HG03280 (cell line): ENCODE results near the gene ERC1.
"Not testable (repeated sequence)": the region's sequence is repeated elsewhere in the genome, so short reads cannot be mapped to it uniquely, and the experiment has no call there.

Experiments
- ATAC-seq: cut with Tn5 transposase; IDR thresholded peaks from one replicate; pipeline ENCODE4 v1.9.1; 2021; ENCODE audit warnings: mild to moderate bottlenecking, moderate library complexity; ENCODE audit not compliant: unreplicated experiment

The ERC1 gene

DNA sequence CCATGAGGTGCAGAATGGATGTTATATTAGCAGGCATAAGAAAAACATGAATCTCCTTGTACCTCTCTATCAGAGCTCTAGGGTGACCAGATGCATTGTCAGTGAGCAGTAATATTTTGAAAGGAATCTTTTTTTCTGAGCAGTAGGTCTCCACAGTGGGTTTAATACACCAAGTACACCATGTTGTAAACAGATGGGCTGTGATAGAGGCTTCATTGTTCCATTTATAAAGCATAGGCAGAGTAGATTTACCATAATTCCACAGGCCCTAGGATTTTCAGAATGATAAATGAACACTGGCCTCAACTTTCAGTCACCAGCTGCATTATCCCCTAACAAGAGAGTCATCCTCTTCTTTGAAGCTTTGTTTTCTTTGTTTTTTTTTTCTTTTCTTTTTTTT, 185.2 kb downstream of the ERC1 start:
- no peak for ATAC-seq

- ATAC-seq = no peak
Measured at GRCh38 chr12:1179128-1179527, 188.1 kb downstream of the ERC1 start.

GRCh38 chr12:1182069-1182468, 191.0 kb downstream of the ERC1 start:
- ATAC-seq = no peak

GRCh38 chr12:1184402-1184801, 193.4 kb downstream of the ERC1 start:
- no peak for ATAC-seq

- peak; percentile 64 for ATAC-seq
Measured at GRCh38 chr12:1185460-1186182, 194.6 kb downstream of the ERC1 start.

GRCh38 chr12:1186298-1186697, 195.3 kb downstream of the ERC1 start:
- ATAC-seq = no peak

- no peak for ATAC-seq
Measured at GRCh38 chr12:1188016-1188415, 197.0 kb downstream of the ERC1 start.

GRCh38 chr12:1189163-1189562, 198.1 kb downstream of the ERC1 start:
- ATAC-seq = no peak

DNA sequence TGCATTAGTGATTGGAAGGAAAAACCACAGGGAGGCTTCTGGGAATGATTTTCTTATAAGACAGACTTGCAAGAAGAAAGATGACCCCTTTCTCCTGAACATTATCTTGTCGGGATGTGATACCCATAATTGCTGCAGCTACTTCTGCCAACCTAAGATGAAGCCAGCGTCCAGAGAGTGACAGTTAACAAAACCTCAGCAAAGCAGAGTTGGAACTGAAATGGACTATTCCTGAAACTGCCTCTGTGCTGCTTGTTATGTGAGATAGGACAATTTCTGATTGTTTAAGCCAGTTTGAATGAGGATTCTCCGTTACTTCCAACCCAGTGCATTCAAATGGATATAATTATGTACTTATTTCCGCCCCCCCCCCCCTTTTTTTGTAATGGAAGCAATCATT, 204.5 kb downstream of the ERC1 start:
- no peak for ATAC-seq

DNA sequence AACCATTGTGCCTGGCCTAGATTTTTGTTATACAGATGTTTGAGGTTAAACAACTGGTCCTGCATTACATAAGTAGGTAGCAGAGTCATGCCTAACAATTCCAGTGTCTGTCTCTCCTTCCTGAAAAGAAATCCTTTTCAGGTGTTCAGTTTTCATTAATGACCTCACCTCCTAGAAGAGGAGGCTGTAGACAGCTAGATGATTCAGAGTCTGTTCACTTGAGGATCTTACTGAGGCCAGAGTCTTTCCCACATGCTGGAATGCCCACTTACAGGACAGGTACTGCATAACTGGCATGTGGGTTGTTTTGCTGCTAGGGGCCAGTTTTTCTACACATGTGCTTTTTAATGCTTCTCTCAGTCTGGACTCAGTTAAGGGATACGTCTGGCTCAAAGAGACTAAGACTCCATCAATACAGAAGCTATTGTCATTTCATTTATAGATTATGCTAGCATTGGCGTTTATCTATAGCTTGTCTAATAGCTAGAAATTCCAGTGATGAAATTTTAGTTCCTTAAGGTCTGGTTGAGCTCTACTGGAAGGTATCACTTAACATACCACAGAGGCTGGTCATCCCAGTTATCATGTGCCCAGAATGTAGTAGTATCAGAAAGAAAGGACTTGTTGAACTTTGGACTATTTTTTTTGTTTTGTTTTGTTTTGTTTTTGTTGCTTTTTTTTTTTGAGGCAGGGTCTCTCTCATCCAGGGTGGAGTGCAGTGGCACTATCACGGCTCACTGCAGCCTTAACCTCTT, 206.4 kb downstream of the ERC1 start:
- ATAC-seq = no peak

GRCh38 chr12:1198854-1199253, 207.8 kb downstream of the ERC1 start:
- ATAC-seq = not testable (repeated sequence)

DNA sequence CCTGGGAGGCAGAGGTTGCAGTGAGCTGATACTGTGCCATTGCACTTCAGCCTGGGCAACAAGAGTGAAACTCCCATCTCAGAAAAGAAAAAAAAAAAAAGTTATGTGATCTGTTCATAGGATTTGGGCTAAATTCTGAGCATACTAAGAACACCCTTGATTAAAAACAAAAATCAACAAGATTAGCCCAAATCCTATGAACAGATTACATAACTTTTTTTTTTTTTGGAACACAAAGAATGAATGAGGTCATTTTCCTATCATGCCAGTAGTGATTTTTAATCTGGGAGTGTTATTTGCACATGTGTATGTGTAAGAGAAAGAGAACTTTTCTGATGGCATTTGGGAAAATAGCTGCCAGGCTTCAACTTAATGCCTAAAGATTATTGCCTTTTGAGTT, 208.7 kb downstream of the ERC1 start:
- no peak for ATAC-seq

- no peak for ATAC-seq
Measured at GRCh38 chr12:1201030-1201429, 210.0 kb downstream of the ERC1 start.

- no peak for ATAC-seq
Measured at GRCh38 chr12:1201886-1202285, 210.9 kb downstream of the ERC1 start.

- no peak for ATAC-seq
Measured at GRCh38 chr12:1203735-1204019, 212.7 kb downstream of the ERC1 start.

- peak; percentile 90 for ATAC-seq
Measured at GRCh38 chr12:1204581-1205121, 213.6 kb downstream of the ERC1 start.

GRCh38 chr12:1205512-1206060, 214.6 kb downstream of the ERC1 start:
- ATAC-seq = no peak

- ATAC-seq = no peak
Measured at GRCh38 chr12:1206118-1206734, 215.2 kb downstream of the ERC1 start.

DNA sequence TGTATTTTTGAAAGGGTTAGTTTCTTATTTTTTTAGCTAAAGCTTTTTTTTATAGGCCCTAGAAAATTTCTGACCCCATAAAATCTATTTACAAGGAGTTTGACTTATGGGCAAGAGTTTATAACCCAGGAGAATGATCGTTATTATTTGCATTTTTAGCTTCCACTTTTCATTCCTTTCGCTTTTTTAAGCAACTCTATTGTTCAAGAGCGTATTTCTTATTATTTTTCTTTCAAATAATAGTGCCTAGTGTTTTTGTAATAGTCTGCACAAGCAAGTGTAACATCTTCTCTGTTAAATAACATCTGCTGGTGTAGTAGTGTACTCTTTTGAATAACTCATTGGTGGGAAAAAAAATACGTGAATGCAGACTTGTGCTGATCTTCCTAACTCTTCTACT, 216.3 kb downstream of the ERC1 start:
- ATAC-seq = no peak

GRCh38 chr12:1208719-1209118, 217.7 kb downstream of the ERC1 start:
- ATAC-seq = not testable (repeated sequence)

DNA sequence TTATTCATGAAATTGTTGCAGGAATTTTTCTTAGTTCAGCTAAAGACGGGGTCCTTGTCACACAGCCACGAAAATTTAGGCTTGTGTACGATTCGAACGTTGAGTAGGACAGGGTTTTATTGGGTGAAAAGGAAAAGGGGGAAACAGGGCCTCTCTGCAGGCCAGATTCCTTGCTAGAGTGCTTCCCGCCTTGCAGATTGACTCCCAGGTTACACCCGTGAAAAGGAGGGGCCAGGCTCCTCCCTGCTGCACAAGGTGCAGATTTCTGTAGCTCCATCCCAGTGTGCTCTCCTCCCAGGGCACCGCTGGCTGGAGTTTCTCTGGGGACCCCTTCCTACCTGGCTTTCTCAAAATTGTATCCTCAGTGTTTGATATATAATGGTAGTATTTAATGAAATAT, 221.5 kb downstream of the ERC1 start:
- no peak for ATAC-seq

- no peak for ATAC-seq
Measured at GRCh38 chr12:1213205-1213604, 222.2 kb downstream of the ERC1 start.
